NCI-H2081 treated with DMSO at 0.1 percent for 48 hours (cell line): ENCODE results near the gene ASB3.
A peak's percentile ranks its signal among the peaks of the same experiment; 100 is the strongest.

Source experiments
- DNase-seq: peaks from one replicate; lab custom pipeline; 2025; lab: John Stamatoyannopoulos, UW

The ASB3 gene

DNA sequence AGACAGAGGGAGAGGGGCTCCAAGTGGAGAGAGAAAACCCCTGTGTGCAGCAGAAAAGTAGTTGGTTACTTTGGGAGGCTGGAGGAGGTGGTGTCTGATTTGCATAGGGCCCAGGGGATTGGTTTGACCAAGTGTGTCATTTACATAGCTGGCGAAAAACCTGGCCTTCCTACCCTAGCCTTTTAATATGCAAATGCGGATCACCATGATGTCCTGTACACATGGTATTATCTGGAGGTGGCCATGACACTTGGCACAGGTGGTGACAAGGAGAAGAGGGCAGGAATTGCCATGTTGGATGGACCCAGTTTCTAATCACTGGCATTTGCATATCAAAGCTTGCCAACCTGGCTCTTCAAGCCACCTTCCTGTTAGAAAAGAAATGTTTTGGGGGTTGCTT lies 140.0 kb downstream of the ASB3 start:
- no peak for DNase-seq

DNA sequence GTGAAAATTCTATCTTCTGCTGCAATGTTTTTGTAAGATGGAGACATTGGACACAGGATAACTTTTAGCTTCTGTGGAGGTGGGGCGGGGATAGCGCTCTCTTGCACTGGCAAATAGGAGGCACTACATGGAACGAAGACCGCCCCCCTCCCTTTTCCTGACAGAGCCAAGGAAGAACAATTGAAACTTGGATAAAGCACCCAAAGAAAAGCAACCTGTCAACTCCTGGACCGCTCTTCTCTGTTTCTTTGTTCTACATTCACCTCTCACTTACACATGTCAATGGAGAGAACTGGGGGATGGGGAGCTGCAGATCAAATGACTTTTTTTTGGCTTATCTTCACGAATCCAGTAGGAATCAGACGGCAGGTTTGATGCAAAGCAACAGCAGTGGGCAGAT lies 145.5 kb downstream of the ASB3 start:
- no peak for DNase-seq

DNA sequence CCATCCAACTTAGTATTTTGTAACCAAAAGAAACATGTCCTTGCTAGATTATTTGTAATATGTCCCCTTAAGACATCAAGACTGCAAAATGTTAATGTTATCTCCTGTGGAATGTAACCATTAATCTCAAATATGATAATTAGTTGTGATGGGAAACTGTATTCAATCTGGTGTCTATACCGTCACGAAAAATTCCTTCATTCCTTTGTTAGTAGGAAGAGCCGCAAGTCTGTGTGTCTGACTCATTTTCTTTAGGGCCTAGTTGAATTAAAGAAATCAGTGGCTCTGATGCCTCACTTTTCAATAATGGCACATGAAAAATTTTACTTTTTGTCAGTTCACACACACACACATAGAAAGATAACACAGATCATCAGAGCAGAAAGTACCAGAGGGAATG lies 146.3 kb downstream of the ASB3 start:
- DNase-seq = no peak

DNA sequence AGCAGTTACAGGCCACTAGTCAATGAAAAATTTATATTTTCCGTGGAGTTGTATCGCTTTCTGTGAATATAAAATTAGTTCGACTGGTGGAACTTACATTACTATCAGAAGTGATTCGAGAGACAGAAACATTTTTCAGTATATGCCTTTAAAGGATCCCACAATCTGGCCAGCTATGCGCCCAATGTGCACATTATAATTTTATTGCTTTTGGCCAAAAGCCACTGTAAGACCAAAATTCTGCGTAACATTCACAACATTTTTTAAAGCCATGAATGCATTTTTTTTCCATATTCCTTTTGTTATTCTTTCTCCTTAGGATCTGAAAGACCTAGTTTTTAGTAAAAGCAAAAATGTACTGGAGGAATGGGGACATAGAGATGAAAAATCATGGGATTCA lies 150.2 kb downstream of the ASB3 start:
- DNase-seq = no peak

DNA sequence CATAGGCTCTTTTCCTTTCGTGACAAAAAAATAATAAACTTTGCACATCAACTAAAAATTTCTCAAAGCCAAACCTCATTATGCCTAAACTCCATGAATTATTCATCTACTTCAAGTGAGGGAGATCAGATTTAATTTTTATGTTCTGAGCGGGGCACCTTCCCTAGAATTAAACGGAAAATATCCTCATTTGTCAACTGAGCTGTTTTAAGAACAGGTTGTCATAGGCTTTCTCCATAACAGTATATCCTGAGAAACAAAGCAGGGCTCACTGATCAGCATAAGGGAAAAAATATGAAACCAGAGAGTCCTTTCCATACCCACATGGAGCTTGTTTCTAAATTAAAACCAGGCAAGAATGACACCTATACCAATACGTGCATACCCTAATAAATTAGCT lies 150.6 kb downstream of the ASB3 start:
- no peak for DNase-seq

DNA sequence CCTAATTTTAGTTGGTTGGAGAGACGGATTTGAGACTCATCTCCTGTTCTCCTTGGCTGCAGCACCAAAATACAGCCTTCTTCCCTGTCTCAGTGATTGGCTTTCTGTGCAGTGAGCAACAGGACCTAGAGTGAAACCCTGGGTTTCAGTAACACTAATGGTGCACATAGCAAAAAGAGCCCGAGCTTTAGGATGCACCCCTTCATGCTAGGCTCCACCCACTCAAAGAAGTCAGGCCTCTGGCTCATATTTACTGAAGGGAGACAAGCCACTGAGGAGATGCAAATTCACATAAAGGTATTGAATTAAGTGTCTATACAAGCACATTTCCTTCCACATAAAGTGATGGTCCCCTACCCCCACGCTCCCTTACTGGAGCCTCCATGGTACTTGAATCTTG lies 151.1 kb downstream of the ASB3 start:
- no peak for DNase-seq

DNA sequence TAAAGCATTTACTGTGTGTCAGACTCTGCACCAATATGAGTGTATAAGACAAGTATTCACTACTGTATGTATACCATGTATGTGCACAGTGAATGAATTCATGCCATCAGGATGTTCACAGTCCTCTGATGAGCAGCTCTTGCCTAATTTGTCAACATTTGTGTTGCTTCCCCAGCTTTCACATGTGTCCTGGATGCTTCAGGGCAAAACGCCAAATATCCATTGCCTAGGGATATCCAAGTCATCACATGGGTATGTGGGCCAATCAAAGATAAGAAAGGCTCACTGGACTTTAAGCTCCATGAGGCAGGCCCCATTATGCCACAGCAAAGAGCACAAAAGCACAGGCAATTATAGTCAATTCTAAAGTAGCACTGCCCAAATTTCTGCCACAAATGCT lies 153.3 kb downstream of the ASB3 start:
- no peak for DNase-seq

DNA sequence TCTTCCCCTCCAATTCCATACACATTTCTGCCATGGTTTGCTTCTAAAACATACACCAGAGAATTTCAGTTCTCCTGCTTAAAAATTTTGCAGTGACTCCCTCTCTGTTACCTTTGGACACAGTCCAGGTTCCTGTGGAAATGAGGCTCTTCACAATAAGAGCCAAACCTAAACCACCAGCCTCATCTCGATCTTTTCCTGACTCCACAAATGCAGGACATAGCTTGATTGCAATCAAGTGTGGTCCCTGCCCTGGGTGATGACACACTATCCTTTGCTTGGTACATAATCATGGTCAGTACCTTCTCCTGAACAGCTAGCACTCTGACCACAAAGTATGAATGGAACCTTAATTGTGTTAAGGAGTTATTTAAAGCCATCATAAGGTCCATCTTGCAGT lies 154.0 kb downstream of the ASB3 start:
- DNase-seq = no peak

DNA sequence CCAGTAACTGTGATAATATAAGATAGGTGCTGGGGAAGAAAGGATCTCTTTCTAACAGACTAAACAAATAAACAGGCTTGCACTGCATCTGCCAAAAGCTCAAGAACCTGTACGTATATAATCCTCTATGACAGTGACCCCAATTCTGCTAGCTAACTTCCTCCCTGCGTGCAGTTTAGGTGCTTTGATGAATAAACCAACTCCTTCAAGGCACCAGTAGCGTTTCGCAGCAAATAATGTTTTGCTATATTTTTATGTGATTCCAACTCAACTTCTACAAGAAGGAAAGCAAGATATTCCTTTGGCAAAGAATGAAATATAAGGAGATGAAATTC lies 154.7 kb downstream of the ASB3 start:
- DNase-seq = no peak

DNA sequence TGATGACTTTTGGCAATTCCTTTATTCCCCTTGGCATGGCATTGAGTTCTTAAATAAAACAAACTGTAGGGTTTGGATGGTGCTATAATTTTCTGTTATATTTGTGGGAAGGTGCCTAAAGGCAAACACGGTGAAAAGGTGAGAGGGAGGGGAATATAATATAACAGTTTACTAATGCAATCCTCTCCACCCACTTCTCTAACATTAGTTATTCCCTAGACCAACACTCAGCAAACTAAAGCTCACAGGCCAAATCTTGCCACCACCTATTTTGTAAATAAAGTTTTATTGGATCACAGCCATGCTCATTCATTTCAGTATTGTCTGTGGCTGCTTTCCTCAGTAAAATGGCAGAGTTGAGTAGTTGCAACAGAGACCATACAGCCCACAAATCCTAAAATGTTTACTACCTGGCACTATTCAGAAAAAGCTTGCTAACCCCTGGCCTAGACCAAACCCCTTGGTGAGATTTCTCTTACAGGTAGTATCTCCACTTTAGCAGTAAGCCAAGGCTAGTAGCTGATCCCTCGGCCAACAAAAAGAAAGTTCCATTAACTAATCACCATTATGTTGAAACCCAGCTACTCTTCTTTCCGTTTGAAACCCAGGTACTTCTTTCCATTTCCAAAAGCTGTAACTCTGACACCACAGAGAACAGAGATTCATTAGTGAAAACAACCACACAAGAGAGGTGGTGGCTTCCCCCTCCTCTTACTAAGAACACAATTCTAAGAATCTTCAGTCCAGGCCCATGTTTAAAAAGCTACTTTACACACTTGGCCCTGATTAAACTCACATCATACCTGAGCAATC lies 155.2 kb downstream of the ASB3 start:
- DNase-seq = peak; percentile 15

DNA sequence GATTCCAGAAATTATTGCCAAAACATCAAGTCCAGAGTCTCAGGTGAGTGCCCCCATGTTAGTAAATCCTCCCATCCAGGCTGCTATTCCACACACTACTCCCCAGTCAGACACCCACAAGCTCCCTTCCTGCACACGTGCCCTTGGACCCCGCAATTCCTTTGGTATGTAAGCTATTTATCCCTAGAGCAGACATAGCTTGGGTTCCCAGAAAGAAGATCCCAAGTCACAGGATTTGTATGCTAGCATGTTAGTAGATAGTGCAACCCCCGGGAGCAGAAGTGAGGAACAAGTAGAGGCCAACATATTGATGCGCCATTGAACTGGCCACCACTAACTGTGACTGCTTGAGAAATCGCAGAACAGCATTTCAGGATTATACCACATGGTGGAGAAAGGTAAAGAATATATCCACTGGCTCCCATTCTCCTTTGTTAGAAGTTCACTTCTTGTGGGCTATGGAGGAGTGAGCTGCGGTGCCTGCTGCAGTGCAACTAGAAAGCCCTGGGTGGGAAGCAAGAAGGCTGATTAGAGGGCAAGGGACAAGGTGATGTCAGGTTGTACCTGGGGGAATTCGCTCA lies 156.6 kb downstream of the ASB3 start:
- no peak for DNase-seq

DNA sequence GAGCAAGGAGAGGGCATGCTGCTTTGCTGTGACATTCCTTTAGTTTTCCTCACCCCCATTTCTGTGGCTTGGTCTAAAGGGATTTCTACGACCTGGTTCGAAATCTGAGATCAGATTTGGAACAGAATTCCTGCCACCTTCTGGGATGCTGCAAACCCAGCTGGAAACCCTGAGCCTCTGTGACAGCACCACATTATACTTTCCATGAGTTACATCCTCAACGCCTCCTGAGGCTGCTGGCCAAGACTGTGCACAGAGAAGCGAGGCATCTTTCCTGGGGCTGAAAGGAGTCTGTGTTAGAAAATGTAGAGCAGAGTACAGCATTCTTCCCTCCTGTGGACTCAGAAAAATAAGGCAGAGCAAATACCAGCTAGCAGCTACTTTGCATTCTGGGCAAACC lies 157.3 kb downstream of the ASB3 start:
- no peak for DNase-seq

DNA sequence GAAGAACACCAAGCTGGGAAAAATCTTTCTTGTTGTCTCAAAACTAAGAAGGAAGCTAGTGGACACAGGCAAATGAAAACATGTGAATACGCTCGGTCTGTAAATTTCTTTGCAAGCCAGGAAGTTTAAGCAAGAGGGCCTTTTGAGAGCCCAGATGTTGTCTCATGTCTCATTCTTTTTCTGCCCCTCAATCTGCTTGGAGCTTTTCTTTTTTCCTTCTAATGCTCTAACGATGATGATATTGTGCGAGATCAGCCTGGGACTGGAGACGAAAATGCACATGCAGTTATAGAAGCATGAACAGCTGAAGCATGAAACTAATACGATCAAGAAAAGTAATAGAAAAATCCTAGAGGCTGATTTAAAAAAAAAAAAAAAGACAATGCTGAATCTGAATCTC lies 157.8 kb downstream of the ASB3 start:
- DNase-seq = no peak

DNA sequence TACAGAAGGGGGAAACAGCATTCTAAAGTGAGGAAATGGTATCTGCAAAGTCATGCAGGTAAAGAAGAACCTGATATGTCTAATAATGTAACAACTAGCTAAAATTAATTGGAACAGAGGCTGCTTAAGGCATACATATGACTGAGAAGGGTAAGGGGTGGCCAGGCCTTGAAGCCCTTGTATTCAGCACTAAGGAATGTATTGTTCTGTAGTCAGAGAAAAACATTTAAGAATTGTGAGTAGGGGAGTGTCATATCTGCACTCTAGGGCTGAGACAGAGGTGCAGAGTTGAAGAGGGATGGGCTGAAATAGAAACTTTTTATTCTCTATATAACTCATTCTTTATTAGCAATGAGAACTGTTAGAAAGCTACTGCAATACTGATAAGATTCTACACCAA lies 164.6 kb downstream of the ASB3 start:
- no peak for DNase-seq

DNA sequence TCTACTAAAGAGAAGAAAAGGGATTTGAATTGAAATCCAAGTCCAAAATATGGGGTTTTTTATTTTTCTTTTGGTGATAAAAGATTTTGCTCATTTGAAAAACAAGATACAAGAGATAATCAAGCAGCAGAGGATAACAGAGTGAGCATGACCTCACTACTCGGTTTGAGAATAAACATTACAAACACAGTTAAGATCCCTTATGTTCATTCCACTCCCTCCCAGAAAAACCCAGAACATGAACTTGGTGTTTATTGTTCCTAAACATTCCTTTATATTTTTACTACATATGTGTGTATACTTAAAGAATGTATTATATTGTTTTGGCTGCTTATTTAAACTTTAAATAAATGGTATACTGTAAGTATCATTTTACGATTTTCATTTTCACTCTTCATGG lies 165.8 kb downstream of the ASB3 start:
- no peak for DNase-seq
